ENCODE data around the gene PRSS58.

Gene PRSS58

GRCh38 chr7:142257958-142258357 lies at the start of gene PRSS58:
PRSS58 (minus strand) TSS chr7:142258058; CDS start chr7:142257707, 351 bp downstream.
- Histone ChIP-seq H3K36me3 (ENCODE audit: control insufficient read depth, insufficient read depth, low read length) (no peaks in the 10 kb centered on the region), H3K4me1 (ENCODE audit: control insufficient read depth, insufficient read depth, low read length) (no peaks in the 10 kb centered on the region), H3K27me3 (ENCODE audit: control insufficient read depth, insufficient read depth, low read length) (no peaks in the 10 kb centered on the region), H3K4me3 (ENCODE audit: low read depth, low read length) (no peak within 1 kb of the TSS), H3K9ac (ENCODE audit: low read depth, low read length) (no peak within 1 kb of the TSS), H3K27ac (ENCODE audit: low read depth, low read length) (no peak within 1 kb of the TSS), H3K9me3 (ENCODE audit: control insufficient read depth, insufficient read depth, low read length) (peaks cover 4% of the 10 kb centered on the region; the same call in 1 of the 2 replicates)

GRCh38 chr7:142307246-142307900 lies 49.5 kb upstream of the PRSS58 start:
- no peak overlapping the region for H3K9ac ChIP-seq (ENCODE audit: low read depth, low read length)
- H3K4me3 ChIP-seq (ENCODE audit: low read depth, low read length), result no peak overlapping the region
- H3K27ac ChIP-seq (ENCODE audit: low read depth, low read length), result no peak overlapping the region

GRCh38 chr7:142303650-142304049 lies 45.8 kb upstream of the PRSS58 start:
- no peak overlapping the region for H3K9ac ChIP-seq (ENCODE audit: low read depth, low read length)
- H3K9me3 ChIP-seq (ENCODE audit: control insufficient read depth, insufficient read depth, low read length), result no peaks in the 10 kb centered on the region
- no peaks in the 10 kb centered on the region for H3K27me3 ChIP-seq (ENCODE audit: control insufficient read depth, insufficient read depth, low read length)
- no peak overlapping the region for H3K27ac ChIP-seq (ENCODE audit: low read depth, low read length)
- no peak overlapping the region for H3K4me3 ChIP-seq (ENCODE audit: low read depth, low read length)
- no peaks in the 10 kb centered on the region for H3K36me3 ChIP-seq (ENCODE audit: control insufficient read depth, insufficient read depth, low read length)
- no peaks in the 10 kb centered on the region for H3K4me1 ChIP-seq (ENCODE audit: control insufficient read depth, insufficient read depth, low read length)

More at GRCh38 chr7:142307246-142307900, 49.5 kb upstream of the PRSS58 start:
- Histone ChIP-seq H3K27me3 (ENCODE audit: control insufficient read depth, insufficient read depth, low read length) (no peaks in the 10 kb centered on the region), H3K9me3 (ENCODE audit: control insufficient read depth, insufficient read depth, low read length) (no peaks in the 10 kb centered on the region), H3K4me1 (ENCODE audit: control insufficient read depth, insufficient read depth, low read length) (no peaks in the 10 kb centered on the region), H3K36me3 (ENCODE audit: control insufficient read depth, insufficient read depth, low read length) (no peaks in the 10 kb centered on the region)

GRCh38 chr7:142301923-142302550 lies 44.2 kb upstream of the PRSS58 start:
- Histone ChIP-seq H3K9me3 (ENCODE audit: control insufficient read depth, insufficient read depth, low read length) (no peaks in the 10 kb centered on the region), H3K4me1 (ENCODE audit: control insufficient read depth, insufficient read depth, low read length) (no peaks in the 10 kb centered on the region), H3K4me3 (ENCODE audit: low read depth, low read length) (no peak overlapping the region), H3K36me3 (ENCODE audit: control insufficient read depth, insufficient read depth, low read length) (no peaks in the 10 kb centered on the region), H3K27me3 (ENCODE audit: control insufficient read depth, insufficient read depth, low read length) (no peaks in the 10 kb centered on the region), H3K27ac (ENCODE audit: low read depth, low read length) (no peak overlapping the region), H3K9ac (ENCODE audit: low read depth, low read length) (no peak overlapping the region)

- no peak overlapping the region for H3K9ac ChIP-seq (ENCODE audit: low read depth, low read length)
- no peaks in the 10 kb centered on the region for H3K9me3 ChIP-seq (ENCODE audit: control insufficient read depth, insufficient read depth, low read length)
- no peak overlapping the region for H3K27ac ChIP-seq (ENCODE audit: low read depth, low read length)
- H3K4me1 ChIP-seq (ENCODE audit: control insufficient read depth, insufficient read depth, low read length), result no peaks in the 10 kb centered on the region
- no peaks in the 10 kb centered on the region for H3K27me3 ChIP-seq (ENCODE audit: control insufficient read depth, insufficient read depth, low read length)
- no peak overlapping the region for H3K4me3 ChIP-seq (ENCODE audit: low read depth, low read length)
- H3K36me3 ChIP-seq (ENCODE audit: control insufficient read depth, insufficient read depth, low read length), result no peaks in the 10 kb centered on the region
Measured at GRCh38 chr7:142301299-142301698, 43.4 kb upstream of the PRSS58 start.

GRCh38 chr7:142300689-142301088 lies 42.8 kb upstream of the PRSS58 start:
- Histone ChIP-seq H3K9ac (ENCODE audit: low read depth, low read length) (no peak overlapping the region), H3K36me3 (ENCODE audit: control insufficient read depth, insufficient read depth, low read length) (no peaks in the 10 kb centered on the region), H3K27ac (ENCODE audit: low read depth, low read length) (no peak overlapping the region), H3K4me3 (ENCODE audit: low read depth, low read length) (no peak overlapping the region), H3K4me1 (ENCODE audit: control insufficient read depth, insufficient read depth, low read length) (no peaks in the 10 kb centered on the region), H3K27me3 (ENCODE audit: control insufficient read depth, insufficient read depth, low read length) (no peaks in the 10 kb centered on the region), H3K9me3 (ENCODE audit: control insufficient read depth, insufficient read depth, low read length) (no peaks in the 10 kb centered on the region)

- Histone ChIP-seq H3K9me3 (ENCODE audit: control insufficient read depth, insufficient read depth, low read length) (no peaks in the 10 kb centered on the region), H3K9ac (ENCODE audit: low read depth, low read length) (no peak overlapping the region), H3K27ac (ENCODE audit: low read depth, low read length) (no peak overlapping the region), H3K4me3 (ENCODE audit: low read depth, low read length) (no peak overlapping the region), H3K4me1 (ENCODE audit: control insufficient read depth, insufficient read depth, low read length) (no peaks in the 10 kb centered on the region), H3K36me3 (ENCODE audit: control insufficient read depth, insufficient read depth, low read length) (no peaks in the 10 kb centered on the region), H3K27me3 (ENCODE audit: control insufficient read depth, insufficient read depth, low read length) (no peaks in the 10 kb centered on the region)
Measured at GRCh38 chr7:142299237-142299781, 41.5 kb upstream of the PRSS58 start.

GRCh38 chr7:142298627-142299026 lies 40.8 kb upstream of the PRSS58 start:
- no peaks in the 10 kb centered on the region for H3K4me1 ChIP-seq (ENCODE audit: control insufficient read depth, insufficient read depth, low read length)
- H3K27ac ChIP-seq (ENCODE audit: low read depth, low read length), result no peak overlapping the region
- H3K9me3 ChIP-seq (ENCODE audit: control insufficient read depth, insufficient read depth, low read length), result no peaks in the 10 kb centered on the region
- no peak overlapping the region for H3K4me3 ChIP-seq (ENCODE audit: low read depth, low read length)
- no peak overlapping the region for H3K9ac ChIP-seq (ENCODE audit: low read depth, low read length)
- H3K27me3 ChIP-seq (ENCODE audit: control insufficient read depth, insufficient read depth, low read length), result no peaks in the 10 kb centered on the region
- H3K36me3 ChIP-seq (ENCODE audit: control insufficient read depth, insufficient read depth, low read length), result no peaks in the 10 kb centered on the region

GRCh38 chr7:142298009-142298408 lies 40.2 kb upstream of the PRSS58 start:
- no peaks in the 10 kb centered on the region for H3K9me3 ChIP-seq (ENCODE audit: control insufficient read depth, insufficient read depth, low read length)
- no peaks in the 10 kb centered on the region for H3K4me1 ChIP-seq (ENCODE audit: control insufficient read depth, insufficient read depth, low read length)
- no peak overlapping the region for H3K27ac ChIP-seq (ENCODE audit: low read depth, low read length)

GRCh38 chr7:142280263-142280662 lies 22.4 kb upstream of the PRSS58 start:
- H3K9me3 ChIP-seq (ENCODE audit: control insufficient read depth, insufficient read depth, low read length), result no peaks in the 10 kb centered on the region; the same call in 1 of the 2 replicates
- H3K36me3 ChIP-seq (ENCODE audit: control insufficient read depth, insufficient read depth, low read length), result no peaks in the 10 kb centered on the region
- H3K9ac ChIP-seq (ENCODE audit: low read depth, low read length), result no peak overlapping the region
- no peak overlapping the region for H3K27ac ChIP-seq (ENCODE audit: low read depth, low read length)
- no peak overlapping the region for H3K4me3 ChIP-seq (ENCODE audit: low read depth, low read length)
- H3K4me1 ChIP-seq (ENCODE audit: control insufficient read depth, insufficient read depth, low read length), result no peaks in the 10 kb centered on the region
- H3K27me3 ChIP-seq (ENCODE audit: control insufficient read depth, insufficient read depth, low read length), result no peaks in the 10 kb centered on the region

More at GRCh38 chr7:142298009-142298408, 40.2 kb upstream of the PRSS58 start:
- Histone ChIP-seq H3K9ac (ENCODE audit: low read depth, low read length) (no peak overlapping the region), H3K36me3 (ENCODE audit: control insufficient read depth, insufficient read depth, low read length) (no peaks in the 10 kb centered on the region), H3K4me3 (ENCODE audit: low read depth, low read length) (no peak overlapping the region), H3K27me3 (ENCODE audit: control insufficient read depth, insufficient read depth, low read length) (no peaks in the 10 kb centered on the region)

- Histone ChIP-seq H3K9me3 (ENCODE audit: control insufficient read depth, insufficient read depth, low read length) (no peaks in the 10 kb centered on the region; the same call in 1 of the 2 replicates), H3K4me1 (ENCODE audit: control insufficient read depth, insufficient read depth, low read length) (no peaks in the 10 kb centered on the region), H3K27me3 (ENCODE audit: control insufficient read depth, insufficient read depth, low read length) (no peaks in the 10 kb centered on the region), H3K9ac (ENCODE audit: low read depth, low read length) (no peak overlapping the region), H3K36me3 (ENCODE audit: control insufficient read depth, insufficient read depth, low read length) (no peaks in the 10 kb centered on the region), H3K4me3 (ENCODE audit: low read depth, low read length) (no peak overlapping the region), H3K27ac (ENCODE audit: low read depth, low read length) (no peak overlapping the region)
Measured at GRCh38 chr7:142279601-142280000, 21.7 kb upstream of the PRSS58 start.
